NOMO-1 treated with DMSO at 0.1 percent for 48 hours (cell line): ENCODE data around the gene DUSP15.
A peak's percentile ranks its signal among the peaks of the same experiment; 100 is the strongest.

Source experiments
- DNase-seq: peaks from one replicate; lab custom pipeline; 2025; ENCODE audit not compliant: unreplicated experiment; lab: John Stamatoyannopoulos, UW

DUSP15 gene

GRCh38 chr20:31861135-31861384, 9.3 kb downstream of the DUSP15 start:
- DNase-seq: no peak

GRCh38 chr20:31860390-31861134, 9.8 kb downstream of the DUSP15 start:
- DNase-seq: no peak

GRCh38 chr20:31859998-31860380, 10.3 kb downstream of the DUSP15 start:
- no peak for DNase-seq

- no peak for DNase-seq
Observed at GRCh38 chr20:31859266-31859997, 10.9 kb downstream of the DUSP15 start.

GRCh38 chr20:31858760-31859083, 11.6 kb downstream of the DUSP15 start:
- no peak for DNase-seq

GRCh38 chr20:31857861-31858759, 12.2 kb downstream of the DUSP15 start:
- no peak for DNase-seq

- peak; percentile 23 for DNase-seq
Observed at GRCh38 chr20:31856516-31856915, 13.8 kb downstream of the DUSP15 start.

GRCh38 chr20:31853481-31853880, 16.8 kb downstream of the DUSP15 start:
- DNase-seq: no peak

GRCh38 chr20:31851240-31851955, 18.9 kb downstream of the DUSP15 start:
- no peak for DNase-seq

GRCh38 chr20:31849306-31849930, 20.9 kb downstream of the DUSP15 start:
- no peak for DNase-seq

- no peak for DNase-seq
Observed at GRCh38 chr20:31848088-31848999, 22.0 kb downstream of the DUSP15 start.

GRCh38 chr20:31846793-31847138, 23.6 kb downstream of the DUSP15 start:
- DNase-seq: no peak

GRCh38 chr20:31845300-31845863, 24.9 kb downstream of the DUSP15 start, which contains the start of gene FOXS1:
FOXS1 (minus strand) TSS chr20:31845604; CDS start chr20:31845542, 62 bp downstream.
- no peak for DNase-seq

- no peak for DNase-seq
Observed at GRCh38 chr20:31844737-31845299, 25.5 kb downstream of the DUSP15 start.

- no peak for DNase-seq
Observed at GRCh38 chr20:31843881-31844280, 26.4 kb downstream of the DUSP15 start.

GRCh38 chr20:31843288-31843687, 27.0 kb downstream of the DUSP15 start:
- no peak for DNase-seq

GRCh38 chr20:31842471-31843157, 27.7 kb downstream of the DUSP15 start:
- DNase-seq: no peak

- no peak for DNase-seq
Observed at GRCh38 chr20:31841928-31842327, 28.4 kb downstream of the DUSP15 start.
